Measurements from ENCODE around the gene CACNA1B.
"Not testable (repeated sequence)": the region's sequence is repeated elsewhere in the genome, so short reads cannot be mapped to it uniquely, and the experiment has no call there.

GRCh38 chr9:138092057-138092456 is 214.5 kb downstream of the CACNA1B start:
- not testable (repeated sequence) for TF ChIP-seq CTCF (IDR thresholded peaks at IDR 0.05); POLR2A (IDR thresholded peaks at IDR 0.05); POLR2AphosphoS5 (IDR thresholded peaks at IDR 0.05; ENCODE audit: insufficient read depth in 1 of 2, low read depth in 1 of 2)

Measured in vagina (tissue), 2 donors.